Islet precursor cell (in vitro differentiated cells): ENCODE results near the gene PLXNA3.

ENCODE experiments used
- DNase-seq: peaks from one replicate; pipeline ENCODE4 v3.0.0-alpha.2; 2018

PLXNA3 gene

GRCh38 chrX:154458116-154458953, at the start of gene PLXNA3:
Gene PLXNA3, plus strand, starts transcription at chrX:154458281. Its CDS starts 1,903 bp downstream, at chrX:154460184.
- no peak for DNase-seq

GRCh38 chrX:154408659-154409221, 49.3 kb upstream of the PLXNA3 start:
- no peak for DNase-seq

GRCh38 chrX:154409222-154409871, 48.7 kb upstream of the PLXNA3 start, which contains the start of gene DNASE1L1:
Gene DNASE1L1, minus strand, starts transcription at chrX:154409254. Its CDS starts 3,686 bp downstream, at chrX:154405568.
- peak; percentile 99 for DNase-seq

GRCh38 chrX:154411981-154412340, 46.1 kb upstream of the PLXNA3 start:
- peak; percentile 79 for DNase-seq

GRCh38 chrX:154412468-154412867, 45.6 kb upstream of the PLXNA3 start:
- DNase-seq, result no peak

- DNase-seq, result no peak
Observed at GRCh38 chrX:154413142-154413541, 44.9 kb upstream of the PLXNA3 start.

GRCh38 chrX:154417157-154417556, 40.9 kb upstream of the PLXNA3 start:
- DNase-seq, result no peak

GRCh38 chrX:154419189-154419588, 38.9 kb upstream of the PLXNA3 start:
- no peak for DNase-seq

GRCh38 chrX:154419688-154420401, 38.2 kb upstream of the PLXNA3 start:
- DNase-seq, result no peak

GRCh38 chrX:154420402-154420756, 37.7 kb upstream of the PLXNA3 start:
- DNase-seq, result no peak

GRCh38 chrX:154426916-154427770, 30.9 kb upstream of the PLXNA3 start:
- DNase-seq, result no peak

- peak; percentile 97 for DNase-seq
Observed at GRCh38 chrX:154428176-154429171, 29.6 kb upstream of the PLXNA3 start, which contains the start of gene ATP6AP1. Gene ATP6AP1, plus strand, starts transcription at chrX:154428677. Its CDS starts 16 bp downstream, at chrX:154428693.

GRCh38 chrX:154429711-154430110, 28.4 kb upstream of the PLXNA3 start:
- no peak for DNase-seq

GRCh38 chrX:154430479-154430878, 27.6 kb upstream of the PLXNA3 start:
- no peak for DNase-seq

- no peak for DNase-seq
Observed at GRCh38 chrX:154430916-154431315, 27.2 kb upstream of the PLXNA3 start.

GRCh38 chrX:154431341-154431740, 26.7 kb upstream of the PLXNA3 start:
- DNase-seq, result no peak

GRCh38 chrX:154432210-154432609, 25.9 kb upstream of the PLXNA3 start:
- DNase-seq, result no peak

- no peak for DNase-seq
Observed at GRCh38 chrX:154433605-154434004, 24.5 kb upstream of the PLXNA3 start.

- no peak for DNase-seq
Observed at GRCh38 chrX:154434394-154435168, 23.5 kb upstream of the PLXNA3 start.

- DNase-seq, result no peak
Observed at GRCh38 chrX:154435171-154435733, 22.8 kb upstream of the PLXNA3 start.
